H9 (cell line): ENCODE measurements around the gene CPLX4. TPM values are rescaled to one million over a fixed set of nuclear protein-coding genes. Genes with fewer than 3 reads are reported as not detected.

Experiments
- DNase-seq: peaks from one replicate; pipeline ENCODE4 v3.0.0-alpha.2; 2017
- H2AFZ ChIP-seq: one replicate; pipeline ENCODE4 v1.6.1; 2013; ENCODE audit warnings: mild to moderate bottlenecking, low read length, control low read depth, moderate library complexity
- H2AK5ac ChIP-seq: 2 replicates; pipeline ENCODE4 v1.6.1; 2013; ENCODE audit warnings: low read length, control low read depth, mixed read lengths; ENCODE audit not compliant: insufficient read length
- H2BK120ac ChIP-seq: one replicate; pipeline ENCODE4 v1.6.1; 2013; ENCODE audit warnings: low read depth, mild to moderate bottlenecking, low read length, control low read depth, inconsistent platforms; ENCODE audit not compliant: poor library complexity, severe bottlenecking
- H2BK12ac ChIP-seq: 2 replicates; pipeline ENCODE4 v1.6.1; 2013; ENCODE audit warnings: low read length, control low read depth, mixed read lengths, low read depth; ENCODE audit not compliant: insufficient read length
- H2BK15ac ChIP-seq: 2 replicates; pipeline ENCODE4 v1.6.1; 2013; ENCODE audit warnings: low read depth, low read length, control low read depth
- H2BK20ac ChIP-seq: one replicate; pipeline ENCODE4 v1.6.1; 2013; ENCODE audit warnings: low read depth, mild to moderate bottlenecking, low read length, control low read depth, inconsistent platforms; ENCODE audit not compliant: poor library complexity, severe bottlenecking
- H2BK5ac ChIP-seq: 2 replicates; pipeline ENCODE4 v1.6.1; 2013; ENCODE audit warnings: low read length, control low read depth, mixed read lengths; ENCODE audit not compliant: insufficient read length
- H3K14ac ChIP-seq: 2 replicates; pipeline ENCODE4 v1.6.1; 2013; ENCODE audit warnings: low read length, control low read depth; ENCODE audit not compliant: insufficient read depth
- H3K18ac ChIP-seq: 2 replicates; pipeline ENCODE4 v1.6.1; 2013; ENCODE audit warnings: low read depth, mild to moderate bottlenecking, mixed read lengths, low read length, control low read depth; ENCODE audit not compliant: insufficient read length
- H3K23ac ChIP-seq: 2 replicates; pipeline ENCODE4 v1.6.1; 2013; ENCODE audit warnings: low read length, control low read depth, mixed read lengths, low read depth; ENCODE audit not compliant: insufficient read length
- H3K23me2 ChIP-seq: 2 replicates; pipeline ENCODE4 v1.6.1; 2013; ENCODE audit warnings: low read depth, mild to moderate bottlenecking, mixed read lengths, low read length, control low read depth; ENCODE audit not compliant: insufficient read length, poor library complexity, severe bottlenecking
- H3K27ac ChIP-seq: 2 replicates; pipeline ENCODE4 v1.5.1; 2013; ENCODE audit warnings: low read length, control low read depth, mixed read lengths, low read depth; ENCODE audit not compliant: insufficient read length
- H3K27me3 ChIP-seq: 2 replicates; pipeline ENCODE4 v1.6.1; 2013; ENCODE audit warnings: low read length, control low read depth, inconsistent platforms; ENCODE audit not compliant: insufficient read depth
- H3K4ac ChIP-seq: 2 replicates; pipeline ENCODE4 v1.6.1; 2013; ENCODE audit warnings: low read depth, mild to moderate bottlenecking, control low read depth, inconsistent platforms, low read length, moderate library complexity
- H3K4me1 ChIP-seq: 2 replicates; pipeline ENCODE4 v1.6.1; 2013; ENCODE audit warnings: low read length, control low read depth, inconsistent platforms; ENCODE audit not compliant: insufficient read depth
- H3K4me2 ChIP-seq: 2 replicates; pipeline ENCODE4 v1.6.1; 2013; ENCODE audit warnings: low read length, control low read depth, mixed read lengths; ENCODE audit not compliant: insufficient read length, insufficient read depth
- H3K56ac ChIP-seq: 2 replicates; pipeline ENCODE4 v1.6.1; 2013; ENCODE audit warnings: low read depth, mild to moderate bottlenecking, mixed read lengths, low read length, control low read depth; ENCODE audit not compliant: insufficient read length
- H3K79me1 ChIP-seq: 2 replicates; pipeline ENCODE4 v1.6.1; 2013; ENCODE audit warnings: low read depth, mild to moderate bottlenecking, moderate library complexity, low read length, control low read depth, inconsistent platforms; ENCODE audit not compliant: insufficient read depth, poor library complexity, severe bottlenecking
- H3K79me2 ChIP-seq: 2 replicates; pipeline ENCODE4 v1.6.1; 2013; ENCODE audit warnings: low read length, control low read depth, inconsistent platforms; ENCODE audit not compliant: insufficient read depth
- H3K9ac ChIP-seq: 2 replicates; pipeline ENCODE4 v1.6.1; 2013; ENCODE audit warnings: low read length, control low read depth, mixed read lengths; ENCODE audit not compliant: insufficient read length; ENCODE audit errors: extremely low read depth
- H3K9me3 ChIP-seq: one replicate; pipeline ENCODE4 v1.6.1; 2013; ENCODE audit warnings: low read depth, low read length, inconsistent platforms; ENCODE audit not compliant: control insufficient read depth
- H3T11ph ChIP-seq: one replicate; pipeline ENCODE4 v1.6.1; 2013; ENCODE audit warnings: mild to moderate bottlenecking, low read length, control low read depth, inconsistent platforms
- H4K20me1 ChIP-seq: one replicate; pipeline ENCODE4 v1.6.1; 2013; ENCODE audit not compliant: control insufficient read depth, insufficient read length, insufficient read depth
- H4K5ac ChIP-seq: 2 replicates; pipeline ENCODE4 v1.6.1; 2013; ENCODE audit warnings: low read depth, mild to moderate bottlenecking, mixed read lengths, low read length, control low read depth; ENCODE audit not compliant: insufficient read length
- H4K8ac ChIP-seq: replicated peaks from 2 replicates; pipeline ENCODE4 v1.6.1; 2013; ENCODE audit warnings: low read length, control low read depth, mixed read lengths, low read depth; ENCODE audit not compliant: insufficient read length
- H4K91ac ChIP-seq: 2 replicates; pipeline ENCODE4 v1.6.1; 2013; ENCODE audit warnings: low read depth, mild to moderate bottlenecking, moderate library complexity, mixed read lengths, low read length, control low read depth; ENCODE audit not compliant: insufficient read length
- H3K27ac Mint-ChIP-seq, 3 experiments: 2 replicates in 2 of 3; 3 replicates in 1 of 3; pipeline ENCODE4 v1.8.0; 2020 to 2021; ENCODE audit warnings: mixed read lengths in 3 of 3, mild to moderate bottlenecking in 1 of 3, moderate library complexity in 1 of 3
- H3K27me3 Mint-ChIP-seq: 2 replicates; pipeline ENCODE4 v1.8.0; 2021; ENCODE audit warnings: low read depth, mild to moderate bottlenecking, moderate library complexity, mixed read lengths
- H3K36me3 Mint-ChIP-seq, 3 experiments: 2 replicates in 2 of 3; 3 replicates in 1 of 3; pipeline ENCODE4 v1.8.0; 2020 to 2021; ENCODE audit warnings: low read depth in 3 of 3, mixed read lengths in 3 of 3; ENCODE audit not compliant: insufficient read depth in 1 of 3
- H3K4me1 Mint-ChIP-seq, 2 experiments: 2 replicates each; pipeline ENCODE4 v1.8.0; 2020; ENCODE audit warnings: mixed read lengths in 2 of 2
- H3K4me3 Mint-ChIP-seq, 2 experiments: 2 replicates in 1 of 2; 3 replicates in 1 of 2; pipeline ENCODE4 v1.8.0; 2020 to 2021; ENCODE audit warnings: mild to moderate bottlenecking in 2 of 2, mixed read lengths in 2 of 2, moderate library complexity in 1 of 2
- H3K9me3 Mint-ChIP-seq, 2 experiments: 2 replicates in 1 of 2; 3 replicates in 1 of 2; pipeline ENCODE4 v1.8.0; 2020; ENCODE audit warnings: mild to moderate bottlenecking in 2 of 2, mixed read lengths in 2 of 2, moderate library complexity in 1 of 2
- CTCF ChIP-seq: fragments of 200-600 bp; sonication (generic); conservative IDR thresholded peaks from 3 replicates; pipeline ENCODE4 v1.8.0; 2021; ENCODE audit warnings: antibody characterized with exemption, mild to moderate bottlenecking
- WGBS: extraction: QIAGEN DNeasy Blood & Tissue Kit; methylation state at CpG from one replicate; pipeline ENCODE4 v1.1.7; 2013; ENCODE audit warnings: missing lambda C conversion rate, low lambda C conversion rate, mixed read lengths; ENCODE audit not compliant: insufficient read length; ENCODE audit errors: extremely low coverage; 5-methylcytosine and 5-hydroxymethylcytosine counted together
- total RNA-seq: library from RNA; stranded (reverse); gene quantifications from 2 replicates; pipeline ENCODE4 v1.2.1, GENCODE V29; 2021

The CPLX4 gene
- total RNA-seq, 1 experiment from 2014 or later, result not detected

DNA sequence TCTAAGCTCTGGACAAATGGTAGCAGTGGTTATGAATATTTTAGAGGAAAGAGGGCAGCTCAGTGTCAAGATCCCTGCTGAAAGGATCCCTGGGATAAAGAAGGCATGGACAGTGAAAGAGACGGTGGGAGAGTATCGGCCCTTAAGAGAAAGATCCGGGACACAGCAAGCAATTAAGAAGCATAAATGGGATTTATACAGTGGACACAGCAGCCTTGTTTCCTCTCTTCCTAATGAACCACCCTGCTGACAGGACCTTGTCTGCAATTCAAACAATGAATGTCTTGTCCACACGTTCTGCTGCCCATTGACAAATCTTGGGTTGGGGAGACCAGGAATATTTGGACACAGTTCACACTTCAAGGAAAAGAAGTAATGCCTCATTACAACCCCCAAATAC, 16.5 kb downstream of the CPLX4 start:
- Histone ChIP-seq H2BK12ac (no peak overlapping the region), H3K23me2 (no peaks in the 10 kb centered on the region), H2BK120ac (no peak overlapping the region), H2AFZ (no peak overlapping the region), H3K9ac (no peak overlapping the region), H4K8ac (no peak overlapping the region), H4K91ac (no peak overlapping the region), H3K9me3 (no peaks in the 10 kb centered on the region), H3K23ac (no peak overlapping the region), H3K14ac (no peak overlapping the region), H3K4me2 (no peak overlapping the region), H3K79me2 (no peaks in the 10 kb centered on the region), H3K56ac (no peak overlapping the region), H2AK5ac (no peak overlapping the region), H3K27me3 (no peaks in the 10 kb centered on the region), H3K4ac (no peak overlapping the region), H4K20me1 (no peaks in the 10 kb centered on the region), H2BK5ac (no peak overlapping the region), H3K18ac (no peak overlapping the region), H3K4me1 (no peaks in the 10 kb centered on the region), H3K79me1 (no peaks in the 10 kb centered on the region), H2BK20ac (no peak overlapping the region), H2BK15ac (no peak overlapping the region), H4K5ac (no peak overlapping the region), H3T11ph (no peak overlapping the region), H3K27ac (no peak overlapping the region)
- no peak overlapping the region for H3K4me3 Mint-ChIP-seq
- peaks cover 0 to 3% of the 10 kb centered on the region in 2 experiments; a peak in 1 of 4 replicates for H3K4me1 Mint-ChIP-seq
- H3K27ac Mint-ChIP-seq, result peak overlapping the region in 1 of 3 experiments; percentile 7; a peak in 1 of 7 replicates
- DNase-seq, result no peak
- H3K27me3 Mint-ChIP-seq, result peaks cover 43% of the 10 kb centered on the region
- H3K9me3 Mint-ChIP-seq, result no peaks in the 10 kb centered on the region
- no CpG with 5 or more reads among the region's 4 CpGs for WGBS
- no peaks in the 10 kb centered on the region for H3K36me3 Mint-ChIP-seq
- no peak for TF ChIP-seq CTCF
